ENCODE data around the gene CDK12. TPM values are rescaled to one million over a fixed set of nuclear protein-coding genes. Genes with fewer than 3 reads are reported as not detected.

The CDK12 gene
- total and polyA plus RNA-seq, 9 of the 15 experiments (the other 6 are each of a cell fraction or from before 2014, with no cell fraction given), result 3.4 to 65.6 (median 36.8) TPM

- TF ChIP-seq SIN3A (IDR thresholded peaks at IDR 0.05; ENCODE audit: borderline replicate concordance in 2 of 2, control insufficient read depth in 1 of 2, low read depth in 2 of 2, low read length in 2 of 2) (peak; percentile 13 to 75; a peak in 1 of 4 replicates), TSC22D4 (tag; IDR thresholded peaks at IDR 0.05) (no peak), RFX5 (IDR thresholded peaks at IDR 0.05; ENCODE audit: low read depth, low read length) (no peak), GTF2E2 (tag; IDR thresholded peaks at IDR 0.05) (peak; percentile 62; the same call in 1 of the 2 replicates), ZNF695 (CRISPR knock-in tag; IDR thresholded peaks at IDR 0.05) (no peak), ZBTB1 (CRISPR knock-in tag; IDR thresholded peaks at IDR 0.05; ENCODE audit: borderline replicate concordance, low read depth) (no peak), MEIS2 (IDR thresholded peaks at IDR 0.05; ENCODE audit: partially characterized antibody) (no peak), VEZF1 (CRISPR knock-in tag; IDR thresholded peaks at IDR 0.05) (peak; percentile 60), ETV5 (CRISPR knock-in tag; IDR thresholded peaks at IDR 0.05; ENCODE audit: low read depth) (no peak), CEBPZ (IDR thresholded peaks at IDR 0.05; ENCODE audit: borderline replicate concordance, low read depth, low read length) (no peak), MXI1 (IDR thresholded peaks at IDR 0.05; ENCODE audit: low read depth, low read length) (no peak), ZNF583 (CRISPR knock-in tag; IDR thresholded peaks at IDR 0.05) (0 out of 2 replicates have a peak, but pooled peaks have one; percentile 40), ZNF584 (CRISPR knock-in tag; IDR thresholded peaks at IDR 0.05; ENCODE audit: low read depth) (no peak), THRA (IDR thresholded peaks at IDR 0.05) (no peak), E2F1 (CRISPR knock-in tag; IDR thresholded peaks at IDR 0.05) (no peak), ZNF780A (CRISPR knock-in tag; IDR thresholded peaks at IDR 0.05) (no peak), ZNF143 (CRISPR knock-in tag; IDR thresholded peaks at IDR 0.05) (no peak), BDP1 (IDR thresholded peaks at IDR 0.05; ENCODE audit: insufficient read depth, insufficient read length) (no peak), ZC3H4 (CRISPR knock-in tag; IDR thresholded peaks at IDR 0.05; ENCODE audit: borderline replicate concordance) (no peak), ESRRB (CRISPR knock-in tag; IDR thresholded peaks at IDR 0.05; ENCODE audit: borderline replicate concordance) (no peak)
These were observed 10.3 kb upstream of the CDK12 start, which contains the start of gene MED1 (continued) for GRCh38 chr17:39450847-39451581.

Data from K562 (cell line).